ENCODE measurements around the gene ADAM23.
"Not testable (repeated sequence)": the region's sequence is repeated elsewhere in the genome, so short reads cannot be mapped to it uniquely, and the experiment has no call there.

Gene ADAM23

GRCh38 chr2:206442833-206443734 lies at the start of gene ADAM23:
TSS of gene ADAM23 (plus strand) at chr2:206443532. CDS start at chr2:206443867, 335 bp downstream.
- DNase-seq (ENCODE audit: low read depth), result peak; percentile 16

GRCh38 chr2:206396211-206396610 lies 47.1 kb upstream of the ADAM23 start:
- no peak for DNase-seq (ENCODE audit: low read depth)

- not testable (repeated sequence) for DNase-seq (ENCODE audit: low read depth)
These were observed 40.3 kb upstream of the ADAM23 start for GRCh38 chr2:206402956-206403569.

GRCh38 chr2:206408323-206409320 lies 34.7 kb upstream of the ADAM23 start:
- no peak for DNase-seq (ENCODE audit: low read depth)

GRCh38 chr2:206410714-206411113 lies 32.6 kb upstream of the ADAM23 start:
- DNase-seq (ENCODE audit: low read depth), result no peak

- no peak for DNase-seq (ENCODE audit: low read depth)
These were observed 27.6 kb upstream of the ADAM23 start for GRCh38 chr2:206415618-206416243.

- DNase-seq (ENCODE audit: low read depth), result no peak
These were observed 24.4 kb upstream of the ADAM23 start for GRCh38 chr2:206418968-206419367.

- DNase-seq (ENCODE audit: low read depth), result no peak
These were observed 22.6 kb upstream of the ADAM23 start for GRCh38 chr2:206420721-206421120.

GRCh38 chr2:206422493-206422892 lies 20.8 kb upstream of the ADAM23 start:
- DNase-seq (ENCODE audit: low read depth), result no peak

- no peak for DNase-seq (ENCODE audit: low read depth)
These were observed 20.2 kb upstream of the ADAM23 start for GRCh38 chr2:206423147-206423546.

- no peak for DNase-seq (ENCODE audit: low read depth)
These were observed 19.2 kb upstream of the ADAM23 start for GRCh38 chr2:206424134-206424533.

GRCh38 chr2:206428783-206429182 lies 14.5 kb upstream of the ADAM23 start:
- no peak for DNase-seq (ENCODE audit: low read depth)

- no peak for DNase-seq (ENCODE audit: low read depth)
These were observed 12.9 kb upstream of the ADAM23 start for GRCh38 chr2:206430452-206430851.

GRCh38 chr2:206431439-206431838 lies 11.9 kb upstream of the ADAM23 start:
- no peak for DNase-seq (ENCODE audit: low read depth)

GRCh38 chr2:206432193-206433082 lies 10.9 kb upstream of the ADAM23 start:
- DNase-seq (ENCODE audit: low read depth), result no peak

- DNase-seq (ENCODE audit: low read depth), result no peak
These were observed 10.1 kb upstream of the ADAM23 start for GRCh38 chr2:206433190-206433589.

- DNase-seq (ENCODE audit: low read depth), result no peak
These were observed 9.6 kb upstream of the ADAM23 start for GRCh38 chr2:206433686-206434085.

- DNase-seq (ENCODE audit: low read depth), result no peak
These were observed 7.6 kb upstream of the ADAM23 start for GRCh38 chr2:206435742-206436141.

GRCh38 chr2:206438196-206438724 lies 5.1 kb upstream of the ADAM23 start:
- no peak for DNase-seq (ENCODE audit: low read depth)

GRCh38 chr2:206442474-206442832 lies 879 bp upstream of the ADAM23 start:
- DNase-seq (ENCODE audit: low read depth), result no peak
